Measurements from ENCODE around the gene CABP7. TPM values are rescaled to one million over a fixed set of nuclear protein-coding genes. Genes with fewer than 3 reads are reported as not detected.

CABP7 gene
- total RNA-seq, 2 donors from 2014 or later: not detected

DNA sequence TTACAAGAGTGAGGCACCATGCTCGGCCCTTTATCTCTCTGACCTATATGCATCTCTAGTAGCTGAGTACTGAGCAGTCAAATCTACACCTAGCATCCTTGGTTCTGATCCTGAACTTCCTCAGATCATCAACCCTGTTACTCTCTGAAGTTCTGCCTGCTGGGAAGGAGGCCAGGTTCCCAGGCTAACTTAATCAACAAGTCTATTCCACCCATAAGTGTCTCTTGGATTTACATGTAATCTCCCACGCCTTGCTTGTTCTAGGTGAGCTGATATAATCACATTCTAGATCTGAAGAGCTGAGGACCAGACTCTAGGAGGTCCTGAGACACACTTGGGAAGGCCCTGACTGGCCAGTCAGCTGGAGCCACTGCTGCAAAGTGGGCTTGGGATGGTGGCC lies 22.1 kb downstream of the CABP7 start:
- DNase-seq (ENCODE audit: low spot score): no peak
- Histone ChIP-seq H3K27ac (no peak overlapping the region), H3K4me1 (no peaks in the 10 kb centered on the region), H3K9me3 (no peaks in the 10 kb centered on the region), H3K36me3 (peaks cover 18% of the 10 kb centered on the region), H3K4me3 (no peak overlapping the region), H3K27me3 (no peaks in the 10 kb centered on the region)
- no peak for TF ChIP-seq CTCF (IDR thresholded peaks at IDR 0.05)

DNA sequence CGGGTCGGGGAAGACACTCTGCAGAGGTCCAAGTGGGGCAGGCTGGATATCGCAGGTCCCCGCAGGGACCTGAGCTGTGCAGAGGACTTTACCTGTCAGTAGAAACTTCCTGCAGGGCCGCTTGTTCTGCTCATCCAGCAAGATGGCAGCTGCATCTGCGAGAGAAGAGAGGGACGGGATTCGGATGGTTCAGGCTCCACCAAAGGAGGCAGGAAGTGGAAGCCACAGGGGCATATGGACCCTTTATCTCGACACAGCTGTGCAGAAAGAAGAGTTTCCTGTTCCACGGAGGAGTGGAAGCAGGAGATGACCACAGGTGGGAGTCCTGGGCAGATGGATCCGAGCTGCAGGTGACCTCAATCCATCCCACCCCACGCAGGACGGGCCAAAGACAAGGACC lies 22.5 kb downstream of the CABP7 start:
- H3K27me3 ChIP-seq: no peaks in the 10 kb centered on the region
- H3K36me3 ChIP-seq: peaks cover 21% of the 10 kb centered on the region
- no peaks in the 10 kb centered on the region for H3K4me1 ChIP-seq
- no peak for TF ChIP-seq CTCF (IDR thresholded peaks at IDR 0.05)
- H3K4me3 ChIP-seq: no peak overlapping the region
- no peak for DNase-seq (ENCODE audit: low spot score)
- H3K27ac ChIP-seq: no peak overlapping the region
- H3K9me3 ChIP-seq: no peaks in the 10 kb centered on the region

GRCh38 chr22:29744902-29745301 lies 25.1 kb downstream of the CABP7 start:
- Histone ChIP-seq H3K27ac (no peak overlapping the region), H3K9me3 (no peaks in the 10 kb centered on the region), H3K36me3 (peaks cover 22% of the 10 kb centered on the region), H3K27me3 (no peaks in the 10 kb centered on the region), H3K4me1 (no peaks in the 10 kb centered on the region), H3K4me3 (no peak overlapping the region)
- TF ChIP-seq CTCF (IDR thresholded peaks at IDR 0.05): no peak
- no peak for DNase-seq (ENCODE audit: low spot score)

GRCh38 chr22:29747832-29748231 lies 28.0 kb downstream of the CABP7 start:
- Histone ChIP-seq H3K4me3 (no peak overlapping the region), H3K9me3 (no peaks in the 10 kb centered on the region), H3K4me1 (no peaks in the 10 kb centered on the region), H3K27ac (no peak overlapping the region), H3K27me3 (no peaks in the 10 kb centered on the region), H3K36me3 (peaks cover 19% of the 10 kb centered on the region)
- no peak for TF ChIP-seq CTCF (IDR thresholded peaks at IDR 0.05)
- DNase-seq (ENCODE audit: low spot score): no peak

DNA sequence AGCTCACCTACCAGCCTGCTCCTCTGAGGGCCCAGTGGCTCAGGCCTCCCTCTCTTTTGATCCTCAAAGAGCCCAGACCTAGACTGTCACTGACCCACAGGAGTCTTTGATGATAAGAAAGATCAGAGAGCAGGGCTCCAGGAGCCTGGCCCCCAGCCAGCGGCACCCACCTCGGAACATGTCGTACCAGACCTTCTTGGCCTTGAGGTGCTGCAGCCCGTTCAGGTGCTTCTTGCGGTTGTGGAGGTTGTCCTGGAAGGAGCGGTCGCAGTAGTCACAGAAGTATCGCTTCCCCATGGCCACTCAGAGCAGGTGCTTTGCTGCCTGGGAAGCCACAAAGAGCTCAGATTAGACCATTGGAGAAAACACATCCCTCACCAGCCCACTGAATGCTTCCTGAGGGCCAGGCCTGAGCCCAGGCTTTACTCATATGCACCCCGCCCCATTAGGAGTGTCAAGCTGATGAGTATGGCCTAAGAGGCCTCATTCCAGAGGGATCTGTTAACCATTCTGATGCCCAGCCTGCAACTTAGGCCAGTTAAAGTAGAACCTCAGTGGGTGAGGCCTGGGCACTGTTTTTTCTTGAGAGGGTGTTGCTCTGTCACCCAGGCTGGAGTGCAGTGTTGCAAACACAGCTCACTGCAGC lies 28.6 kb downstream of the CABP7 start:
- Histone ChIP-seq H3K27ac (no peak overlapping the region), H3K9me3 (no peaks in the 10 kb centered on the region), H3K27me3 (no peaks in the 10 kb centered on the region), H3K36me3 (peaks cover 19% of the 10 kb centered on the region), H3K4me1 (no peaks in the 10 kb centered on the region), H3K4me3 (no peak overlapping the region)
- no peak for DNase-seq (ENCODE audit: low spot score)
- no peak for TF ChIP-seq CTCF (IDR thresholded peaks at IDR 0.05)

DNA sequence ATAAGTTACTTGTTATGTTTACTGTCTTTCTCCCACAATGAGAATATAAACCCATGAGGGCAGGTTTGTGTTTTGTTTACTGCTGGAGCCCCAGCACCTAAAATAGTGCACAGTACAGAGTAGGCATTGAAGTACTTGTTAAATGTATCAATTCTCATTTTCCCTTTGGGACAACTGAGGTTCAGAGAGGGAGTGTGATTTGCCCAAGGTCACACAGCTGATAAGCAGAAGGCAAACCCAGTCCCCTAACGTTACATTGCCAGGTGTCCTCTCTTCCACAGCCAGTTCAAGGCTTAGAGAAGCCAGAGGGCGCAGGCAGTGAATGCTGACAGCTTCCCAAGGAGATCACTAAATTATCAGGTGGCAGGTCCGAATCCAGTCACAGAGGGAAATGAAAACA lies 30.2 kb downstream of the CABP7 start:
- Histone ChIP-seq H3K4me3 (no peak overlapping the region), H3K27me3 (no peaks in the 10 kb centered on the region), H3K27ac (no peak overlapping the region), H3K9me3 (no peaks in the 10 kb centered on the region), H3K4me1 (no peaks in the 10 kb centered on the region), H3K36me3 (peaks cover 19% of the 10 kb centered on the region)
- no peak for TF ChIP-seq CTCF (IDR thresholded peaks at IDR 0.05)
- DNase-seq (ENCODE audit: low spot score): no peak
